NCI-H2227 (cell line): ENCODE results near the gene DUSP16.

Experiments
- DNase-seq: peaks from one replicate; lab custom pipeline; 2025; ENCODE audit not compliant: unreplicated experiment; lab: John Stamatoyannopoulos, UW

Gene DUSP16

DNA sequence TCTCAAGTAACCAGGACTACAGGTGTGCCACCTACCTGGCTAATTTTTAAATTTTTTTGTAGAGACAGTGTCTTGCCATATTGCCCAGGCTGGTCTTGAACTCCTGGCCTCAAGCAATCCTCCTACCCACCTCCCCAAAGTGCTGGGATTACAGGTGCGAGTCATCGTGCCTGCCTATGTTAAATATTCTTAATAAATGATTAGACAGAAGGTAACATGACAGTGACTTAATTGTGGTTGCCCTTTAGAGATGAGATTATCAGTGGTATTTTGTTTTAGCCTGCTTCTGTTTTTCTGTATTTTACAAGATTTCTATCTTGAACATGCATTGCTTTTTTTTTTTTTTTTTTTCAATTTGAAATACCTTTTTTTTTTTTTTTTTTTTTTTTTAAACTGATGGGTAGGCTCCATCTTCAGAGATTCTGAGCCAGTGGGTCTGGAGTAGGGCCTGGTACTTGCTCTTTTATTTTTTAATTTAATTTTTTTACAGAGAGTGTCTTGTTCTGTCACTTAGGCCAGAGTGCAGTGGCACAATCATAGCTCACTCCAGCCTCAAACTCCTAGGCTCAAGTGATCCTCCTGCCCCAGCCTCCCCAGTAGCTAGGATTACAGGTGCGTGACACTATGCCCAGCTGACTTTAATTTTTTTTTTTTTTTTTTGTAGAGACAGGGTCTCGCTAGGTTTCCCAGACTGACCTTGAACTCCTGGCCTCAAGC, 117.3 kb downstream of the DUSP16 start:
- no peak for DNase-seq

DNA sequence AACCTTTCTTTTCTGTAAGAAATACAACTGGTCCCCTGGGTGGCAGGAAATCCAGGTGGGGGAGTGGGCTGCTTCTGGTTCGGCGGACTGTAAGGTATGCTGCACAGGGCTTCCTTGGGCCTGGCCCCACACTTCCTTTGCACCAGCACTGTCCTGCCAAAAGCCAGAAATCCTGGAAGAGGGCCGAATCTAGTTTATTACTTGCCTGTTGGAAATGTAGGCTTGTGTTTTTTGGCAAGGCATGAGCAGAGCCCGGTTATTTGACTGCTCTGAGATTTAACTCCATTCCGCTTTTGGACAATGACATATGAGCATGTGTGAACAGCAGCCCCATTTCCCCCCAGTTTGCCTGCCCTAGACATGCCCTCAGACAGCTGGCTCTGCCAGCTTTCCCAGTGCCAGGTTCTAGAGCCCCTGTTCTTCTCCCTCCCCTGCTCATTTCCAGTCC, 119.2 kb downstream of the DUSP16 start:
- DNase-seq = no peak

DNA sequence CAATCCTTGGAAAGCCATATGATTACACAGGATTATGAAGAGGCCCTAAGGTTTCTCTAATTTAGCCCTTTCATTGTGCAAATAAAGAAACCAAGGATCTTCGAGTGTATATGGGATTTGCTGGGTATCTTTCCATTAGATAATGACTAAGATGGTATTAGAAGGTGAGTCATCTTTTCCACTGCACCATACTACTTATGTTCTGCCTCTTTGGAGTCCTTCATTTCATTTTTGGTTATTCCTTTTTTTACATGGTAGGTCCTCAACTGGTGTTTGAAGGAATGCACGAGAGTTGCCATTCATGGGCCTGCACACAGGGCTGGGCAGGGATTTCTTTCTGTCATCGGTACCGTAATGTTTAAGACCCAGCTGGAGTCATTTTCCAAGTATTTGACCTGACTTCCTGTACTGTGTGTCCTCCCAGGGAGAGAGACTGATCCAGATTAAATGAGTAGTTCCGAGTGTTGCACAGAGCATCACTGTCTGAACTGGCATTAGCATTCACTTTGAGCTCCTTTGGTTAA, 120.1 kb downstream of the DUSP16 start:
- peak; percentile 9 for DNase-seq

DNA sequence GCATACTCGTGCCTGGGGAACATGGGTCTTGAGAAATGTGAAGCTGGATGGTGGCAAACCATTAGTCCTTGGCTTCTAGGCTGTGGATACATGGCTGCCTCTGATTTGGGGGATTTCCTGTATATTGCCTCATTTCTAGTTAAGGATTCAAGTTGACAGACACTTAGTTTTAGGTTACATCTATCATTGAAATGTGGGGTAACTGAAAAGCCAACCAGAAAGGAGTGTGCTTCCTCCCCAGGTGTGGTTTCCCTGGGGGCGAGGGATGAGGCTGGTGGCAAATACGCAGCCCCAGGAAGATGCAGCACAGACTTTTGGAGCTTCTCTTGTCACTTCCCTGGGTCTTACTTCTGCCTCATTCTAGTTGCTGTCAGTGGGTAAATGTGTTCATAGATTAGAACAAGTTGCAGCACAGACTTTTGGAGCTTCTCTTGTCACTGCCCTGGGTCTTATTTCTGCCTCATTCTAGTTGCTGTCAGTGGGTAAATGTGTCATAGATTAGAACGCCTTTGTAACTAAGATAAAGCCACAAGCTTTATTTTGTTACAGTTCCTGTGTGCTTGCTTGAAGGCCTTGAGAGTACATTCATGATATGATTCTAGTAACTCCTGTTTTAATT, 120.7 kb downstream of the DUSP16 start:
- no peak for DNase-seq

DNA sequence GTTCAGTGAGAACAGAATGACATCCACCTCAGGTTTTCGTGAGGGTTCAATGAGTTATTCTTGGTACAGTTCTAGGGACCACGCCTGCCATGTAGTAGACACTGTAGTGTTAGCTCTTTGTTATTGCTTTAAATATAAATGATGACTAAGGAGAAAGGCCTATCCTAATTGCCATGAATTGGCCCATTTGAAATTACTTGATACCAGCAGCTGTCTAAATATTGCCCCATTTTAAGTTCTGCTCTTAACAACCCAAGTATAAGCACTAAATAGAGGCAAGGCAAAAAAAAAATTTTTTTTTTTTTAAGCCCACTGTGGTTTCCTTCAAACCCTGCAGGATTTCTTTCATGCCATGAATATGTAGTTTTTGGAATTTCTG, 121.2 kb downstream of the DUSP16 start:
- DNase-seq = no peak

DNA sequence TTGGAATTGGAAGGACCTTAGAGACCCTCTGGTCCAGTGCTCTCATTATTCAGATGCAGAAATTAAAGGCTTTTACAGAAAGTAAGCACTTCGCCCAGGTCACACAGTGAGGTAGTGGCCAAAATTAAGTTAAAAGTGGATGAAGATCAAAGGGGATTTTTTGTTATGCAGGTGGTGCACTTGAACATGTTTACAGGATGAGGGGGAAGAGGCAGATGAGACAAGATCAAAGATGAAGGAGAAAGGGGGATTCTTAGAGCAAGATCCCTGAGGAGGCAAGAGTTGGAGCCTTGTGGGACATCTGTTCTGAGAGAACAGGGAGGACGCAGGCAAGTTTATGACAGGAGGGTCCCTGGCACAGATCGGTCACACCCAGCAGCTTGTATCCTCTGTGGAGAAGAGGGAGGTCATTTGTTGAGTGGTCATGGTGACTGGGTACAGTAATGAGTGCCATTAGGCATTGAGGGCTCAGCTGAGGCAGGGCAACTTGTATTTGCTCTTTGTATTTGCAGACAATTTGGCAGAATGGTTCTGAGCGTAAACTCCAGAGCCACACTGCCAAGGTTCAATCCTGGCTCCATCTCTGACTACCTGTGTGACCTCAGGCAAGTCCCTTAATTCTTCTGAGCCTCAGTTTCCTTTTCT, 121.8 kb downstream of the DUSP16 start:
- DNase-seq = no peak

DNA sequence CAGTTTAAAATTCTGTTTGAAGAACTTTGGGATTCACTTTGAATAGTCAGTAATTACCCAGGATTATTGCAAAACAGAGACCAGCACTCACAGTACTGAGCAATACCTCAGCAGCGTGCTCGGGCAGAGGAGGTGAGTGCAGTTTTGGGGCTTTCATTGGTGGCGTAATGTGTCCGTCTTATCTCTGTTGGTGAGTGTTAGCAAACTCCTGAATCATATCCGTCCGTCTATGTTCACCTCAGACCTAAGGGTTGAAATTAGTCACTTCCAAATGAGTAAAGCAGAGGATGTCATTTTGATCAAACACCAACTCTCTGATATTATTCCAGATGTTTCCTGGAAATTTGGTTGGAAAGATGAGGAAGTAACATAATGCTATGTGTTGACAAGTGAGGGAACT, 123.0 kb downstream of the DUSP16 start:
- DNase-seq = no peak

DNA sequence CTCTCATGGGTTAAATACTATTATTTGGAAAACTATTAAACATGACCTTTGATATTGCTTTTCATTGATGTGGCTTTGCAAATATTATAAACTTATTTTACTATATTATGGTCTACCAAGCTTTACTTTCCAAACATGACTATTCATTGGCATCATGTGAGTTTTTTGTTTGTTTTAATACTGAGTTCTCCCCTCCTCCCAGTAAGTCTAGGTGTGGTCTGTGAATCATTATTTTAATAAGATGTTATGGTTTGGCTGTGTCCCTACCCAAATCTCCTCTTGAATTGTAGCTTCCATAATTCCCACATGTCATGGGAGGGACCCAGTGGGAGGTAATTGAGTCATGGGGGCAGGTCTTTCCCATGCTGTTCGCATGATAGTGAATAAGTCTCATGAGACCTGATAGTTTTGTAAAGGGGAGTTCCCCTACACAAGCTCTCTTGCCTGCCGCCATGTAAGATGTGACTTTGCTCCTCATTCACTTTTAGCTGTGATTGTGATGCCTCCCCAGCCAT, 125.8 kb downstream of the DUSP16 start:
- DNase-seq = no peak

DNA sequence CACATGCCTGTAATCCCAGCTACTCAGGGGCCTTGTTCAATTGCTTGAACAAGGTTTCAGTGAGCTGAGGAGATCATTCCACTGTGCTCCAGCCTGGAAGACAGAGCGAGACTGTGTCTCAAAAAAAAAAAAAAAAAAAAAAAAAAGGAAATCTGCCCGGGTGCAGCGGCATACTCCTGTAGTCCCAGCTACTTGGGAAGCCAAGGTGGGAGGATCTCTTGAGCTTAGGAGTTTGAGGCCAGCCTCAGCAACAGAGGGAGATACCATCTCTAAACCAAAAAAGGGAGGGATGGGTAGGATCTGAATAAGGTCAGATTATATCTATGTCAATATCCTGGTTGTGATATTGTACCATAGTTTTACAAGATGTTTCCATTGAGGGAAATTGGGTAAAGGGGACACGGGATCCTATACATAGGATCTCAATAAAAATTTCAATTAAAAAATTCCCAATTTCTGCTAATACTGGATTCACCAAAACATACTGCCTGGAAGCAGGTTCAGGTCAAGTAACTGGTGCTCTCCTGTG, 129.4 kb downstream of the DUSP16 start:
- no peak for DNase-seq

DNA sequence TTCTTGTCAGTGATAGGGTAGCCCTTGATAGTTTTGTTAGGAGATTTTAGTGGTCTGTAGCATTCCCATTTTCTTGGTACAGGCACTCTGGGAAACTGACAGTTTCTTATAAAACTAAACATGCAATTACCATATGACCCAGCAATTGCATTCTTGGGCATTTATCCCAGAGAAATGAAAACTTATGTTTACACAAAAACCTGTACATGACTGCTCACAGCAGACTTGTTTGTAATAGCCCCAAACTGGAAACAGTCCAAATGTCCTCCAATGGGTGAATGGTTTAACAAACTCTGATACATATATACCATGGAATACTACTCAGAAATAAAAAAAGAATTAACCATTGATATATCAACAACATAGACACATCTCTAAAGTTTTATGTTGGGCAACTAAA, 130.3 kb downstream of the DUSP16 start:
- no peak for DNase-seq

DNA sequence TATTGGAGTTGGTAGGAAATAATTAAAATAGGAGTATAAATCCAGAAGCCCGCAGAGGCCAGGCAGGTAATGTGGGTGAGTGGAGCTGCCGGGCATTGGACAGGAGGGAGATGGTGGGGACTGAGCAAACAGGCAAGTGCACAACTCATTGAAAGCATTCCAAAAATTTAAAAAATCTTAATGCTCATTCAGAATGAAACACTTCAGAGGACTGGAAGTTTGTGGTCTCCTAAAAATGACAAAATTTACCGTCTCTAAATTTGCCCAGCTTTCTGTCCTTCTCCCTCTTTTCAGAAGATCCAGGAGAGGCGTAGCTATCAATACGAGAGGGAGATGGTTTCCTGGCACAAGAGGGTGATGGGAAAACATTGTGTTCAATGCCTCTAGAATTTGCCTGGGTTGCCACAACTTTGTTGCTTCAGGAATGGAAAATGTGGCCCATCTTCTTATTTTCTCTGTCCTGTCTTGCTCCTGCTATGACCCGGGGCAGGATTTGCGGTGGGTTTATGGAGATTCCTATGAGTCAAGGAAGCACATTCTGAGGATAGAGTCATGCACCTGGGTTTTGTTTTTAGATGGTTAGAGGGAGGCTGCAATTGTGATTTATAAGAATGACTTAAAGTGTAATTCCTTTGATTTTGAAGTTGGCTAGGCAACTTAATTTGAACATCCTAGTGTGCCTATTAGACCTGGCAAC, 133.6 kb downstream of the DUSP16 start:
- no peak for DNase-seq

DNA sequence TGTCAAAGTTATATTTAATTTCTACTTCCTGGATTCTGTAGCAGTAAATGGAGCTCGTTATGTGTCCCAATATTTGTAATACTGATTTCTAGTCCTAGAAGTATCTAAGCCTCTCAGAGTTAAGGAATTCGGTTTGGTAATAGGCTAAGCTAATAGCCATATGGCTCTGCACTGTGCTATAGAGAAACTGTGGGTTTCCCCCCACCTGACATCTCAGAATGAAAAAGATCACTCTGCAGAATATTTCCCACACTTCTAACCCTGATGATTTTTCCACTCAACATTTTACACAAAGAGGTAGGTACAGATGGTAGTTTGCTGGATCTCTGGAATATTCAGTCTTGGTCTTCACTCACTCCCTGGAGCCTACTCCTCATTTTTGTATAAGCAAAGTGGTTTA, 134.6 kb downstream of the DUSP16 start:
- no peak for DNase-seq

DNA sequence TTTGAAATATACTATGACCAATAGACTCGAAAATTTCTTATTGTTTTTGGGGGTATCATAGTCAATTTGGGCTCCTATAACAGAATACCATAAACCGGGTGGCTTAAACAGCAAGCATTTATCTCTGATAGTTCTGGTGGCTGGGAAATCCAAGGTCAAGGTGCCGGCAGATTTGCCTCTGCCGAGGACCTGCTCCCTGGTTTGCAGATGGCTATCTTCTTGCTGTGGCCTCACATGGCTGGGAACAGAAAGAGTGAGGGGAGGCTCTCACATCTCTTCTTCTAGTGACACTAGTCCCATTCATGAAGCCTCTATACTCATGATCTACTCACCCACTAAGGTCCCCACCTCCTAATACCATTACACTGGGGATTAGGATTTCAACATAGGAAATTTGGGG, 135.1 kb downstream of the DUSP16 start:
- no peak for DNase-seq

DNA sequence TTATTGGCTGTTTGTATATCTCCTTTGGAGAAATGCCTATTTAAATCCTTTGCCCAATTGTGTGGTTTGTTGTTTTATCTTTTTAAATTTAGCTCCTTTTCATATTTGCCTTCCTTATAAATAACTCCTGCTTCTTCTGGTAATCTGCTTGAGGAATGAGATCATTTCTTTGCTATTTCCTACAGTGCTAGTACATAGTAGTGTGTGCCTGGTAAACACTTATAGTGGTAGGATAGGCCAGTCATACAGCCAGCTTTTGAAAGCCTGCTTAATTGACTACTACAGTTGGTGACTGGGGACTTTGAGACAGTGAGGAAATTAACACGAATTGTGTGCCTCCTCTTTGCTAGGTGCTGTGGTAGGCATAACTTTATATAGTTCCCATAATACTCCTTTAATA, 137.0 kb downstream of the DUSP16 start:
- DNase-seq = no peak

DNA sequence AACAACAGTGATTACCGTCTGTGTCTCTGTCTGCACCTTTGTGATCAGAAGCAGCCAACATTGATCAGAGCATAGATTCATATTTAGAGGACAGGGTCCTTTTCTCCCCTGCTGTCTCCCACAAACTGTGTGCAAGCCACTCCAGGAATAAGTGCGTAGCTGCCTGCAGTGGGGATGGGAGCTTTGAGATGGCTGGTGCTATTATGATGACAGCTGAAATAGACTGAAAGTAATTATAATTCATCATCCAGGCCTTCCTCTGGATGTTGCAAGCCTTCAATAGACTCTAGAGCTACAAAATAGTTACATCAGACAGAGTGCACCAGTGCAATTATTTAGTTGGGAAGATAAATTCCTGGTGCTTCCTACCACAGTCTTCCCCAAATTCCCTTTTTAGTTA, 137.7 kb downstream of the DUSP16 start:
- DNase-seq = no peak
